ENCODE measurements around the gene MAP2K5. TPM values are rescaled to one million over a fixed set of nuclear protein-coding genes. Genes with fewer than 3 reads are reported as not detected.

MAP2K5 gene
- total RNA-seq, 1 donor from 2014 or later, result 29.8 TPM

- TF ChIP-seq, protein P1, sequence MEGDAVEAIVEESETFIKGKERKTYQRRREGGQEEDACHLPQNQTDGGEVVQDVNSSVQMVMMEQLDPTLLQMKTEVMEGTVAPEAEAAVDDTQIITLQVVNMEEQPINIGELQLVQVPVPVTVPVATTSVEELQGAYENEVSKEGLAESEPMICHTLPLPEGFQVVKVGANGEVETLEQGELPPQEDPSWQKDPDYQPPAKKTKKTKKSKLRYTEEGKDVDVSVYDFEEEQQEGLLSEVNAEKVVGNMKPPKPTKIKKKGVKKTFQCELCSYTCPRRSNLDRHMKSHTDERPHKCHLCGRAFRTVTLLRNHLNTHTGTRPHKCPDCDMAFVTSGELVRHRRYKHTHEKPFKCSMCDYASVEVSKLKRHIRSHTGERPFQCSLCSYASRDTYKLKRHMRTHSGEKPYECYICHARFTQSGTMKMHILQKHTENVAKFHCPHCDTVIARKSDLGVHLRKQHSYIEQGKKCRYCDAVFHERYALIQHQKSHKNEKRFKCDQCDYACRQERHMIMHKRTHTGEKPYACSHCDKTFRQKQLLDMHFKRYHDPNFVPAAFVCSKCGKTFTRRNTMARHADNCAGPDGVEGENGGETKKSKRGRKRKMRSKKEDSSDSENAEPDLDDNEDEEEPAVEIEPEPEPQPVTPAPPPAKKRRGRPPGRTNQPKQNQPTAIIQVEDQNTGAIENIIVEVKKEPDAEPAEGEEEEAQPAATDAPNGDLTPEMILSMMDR (IDR thresholded peaks at IDR 0.05; ENCODE audit: unreplicated experiment), result no peak
- H3K9me3 Mint-ChIP-seq, result no peaks in the 10 kb centered on the region
- H3K36me3 Mint-ChIP-seq, result peaks cover 9% of the 10 kb centered on the region
- H3K4me3 Mint-ChIP-seq, result no peak overlapping the region
- no peaks in the 10 kb centered on the region for H3K27me3 Mint-ChIP-seq (ENCODE audit: low read depth)
- no peak for DNase-seq (ENCODE audit: low spot score in 2 of 2, unreplicated experiment in 2 of 2)
- no peak overlapping the region for H3K27ac Mint-ChIP-seq
- no peaks in the 10 kb centered on the region for H3K4me1 Mint-ChIP-seq
Observed at GRCh38 chr15:67573194-67573593, 30.7 kb downstream of the MAP2K5 start.

GRCh38 chr15:67575039-67575502 lies 32.6 kb downstream of the MAP2K5 start:
- Mint-ChIP-seq H3K4me1 (no peaks in the 10 kb centered on the region), H3K4me3 (no peak overlapping the region), H3K27ac (no peak overlapping the region), H3K36me3 (peaks cover 9% of the 10 kb centered on the region), H3K27me3 (ENCODE audit: low read depth) (no peaks in the 10 kb centered on the region), H3K9me3 (no peaks in the 10 kb centered on the region)
- TF ChIP-seq, protein P1 (IDR thresholded peaks at IDR 0.05; ENCODE audit: unreplicated experiment), result no peak
- DNase-seq (ENCODE audit: low spot score in 2 of 2, unreplicated experiment in 2 of 2), result no peak

- Mint-ChIP-seq H3K4me1 (no peaks in the 10 kb centered on the region), H3K27me3 (ENCODE audit: low read depth) (no peaks in the 10 kb centered on the region), H3K36me3 (peaks cover 14% of the 10 kb centered on the region), H3K9me3 (no peaks in the 10 kb centered on the region), H3K4me3 (no peak overlapping the region), H3K27ac (no peak overlapping the region)
- no peak for DNase-seq (ENCODE audit: low spot score in 2 of 2, unreplicated experiment in 2 of 2)
- TF ChIP-seq, protein P1 (IDR thresholded peaks at IDR 0.05; ENCODE audit: unreplicated experiment), result no peak
Observed at GRCh38 chr15:67578020-67578600, 35.6 kb downstream of the MAP2K5 start.

GRCh38 chr15:67579164-67579563 lies 36.7 kb downstream of the MAP2K5 start:
- Mint-ChIP-seq H3K36me3 (peaks cover 10% of the 10 kb centered on the region), H3K4me3 (no peak overlapping the region), H3K27me3 (ENCODE audit: low read depth) (no peaks in the 10 kb centered on the region), H3K27ac (no peak overlapping the region), H3K4me1 (no peaks in the 10 kb centered on the region), H3K9me3 (no peaks in the 10 kb centered on the region)
- TF ChIP-seq, protein P1 (IDR thresholded peaks at IDR 0.05; ENCODE audit: unreplicated experiment), result no peak
- no peak for DNase-seq (ENCODE audit: low spot score in 2 of 2, unreplicated experiment in 2 of 2)

DNA sequence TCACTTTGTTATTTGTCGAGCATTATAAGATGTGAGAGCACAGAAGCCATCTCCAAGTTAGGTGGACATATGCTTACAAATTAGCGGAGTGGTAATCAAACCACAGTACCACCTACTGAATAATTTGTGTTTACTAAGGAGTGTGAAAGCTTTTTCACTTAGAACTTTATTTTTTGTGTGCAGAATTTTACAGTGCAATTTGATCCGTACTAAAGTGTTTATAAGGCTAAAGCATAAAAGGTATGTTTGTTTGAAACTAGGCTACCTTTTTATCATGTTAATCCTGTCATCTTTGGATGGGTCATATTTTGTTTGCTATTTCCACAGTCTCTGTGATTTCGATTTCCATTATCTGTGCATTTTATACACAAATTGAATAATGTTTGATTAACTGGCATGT lies 37.5 kb downstream of the MAP2K5 start:
- TF ChIP-seq, protein P1 (IDR thresholded peaks at IDR 0.05; ENCODE audit: unreplicated experiment), result no peak
- Mint-ChIP-seq H3K9me3 (no peaks in the 10 kb centered on the region), H3K4me1 (no peaks in the 10 kb centered on the region), H3K4me3 (no peak overlapping the region), H3K27me3 (ENCODE audit: low read depth) (no peaks in the 10 kb centered on the region), H3K27ac (no peak overlapping the region), H3K36me3 (peaks cover 8% of the 10 kb centered on the region)
- DNase-seq (ENCODE audit: low spot score in 2 of 2, unreplicated experiment in 2 of 2), result no peak
